Endodermal cell (in vitro differentiated cells): ENCODE data around the gene CACNA2D2. TPM values are rescaled to one million over a fixed set of nuclear protein-coding genes. Genes with fewer than 3 reads are reported as not detected.
A peak's percentile ranks its signal among the peaks of the same experiment; 100 is the strongest.

Source experiments
- DNase-seq: peaks from one replicate; pipeline ENCODE4 v3.0.0-alpha.2; 2017
- H3K27ac ChIP-seq: 2 replicates; pipeline ENCODE4 v1.5.1; 2013; ENCODE audit warnings: mild to moderate bottlenecking, low read depth, low read length, moderate library complexity
- H3K27me3 ChIP-seq: 2 replicates; pipeline ENCODE4 v1.6.1; 2013; ENCODE audit warnings: mild to moderate bottlenecking, low read length, moderate library complexity; ENCODE audit not compliant: insufficient read depth, control insufficient read depth, poor library complexity, severe bottlenecking
- H3K36me3 ChIP-seq: 2 replicates; pipeline ENCODE4 v1.7.0; 2013; ENCODE audit warnings: mild to moderate bottlenecking, low read length, moderate library complexity; ENCODE audit not compliant: control insufficient read depth, insufficient read depth
- H3K4me1 ChIP-seq: one replicate; pipeline ENCODE4 v1.7.0; 2013; ENCODE audit warnings: low read length; ENCODE audit not compliant: control insufficient read depth, insufficient read depth
- H3K4me3 ChIP-seq: 2 replicates; pipeline ENCODE4 v1.5.1; 2013; ENCODE audit warnings: mild to moderate bottlenecking, low read length, moderate library complexity
- H3K9ac ChIP-seq: 2 replicates; pipeline ENCODE4 v1.6.1; 2013; ENCODE audit warnings: mild to moderate bottlenecking, low read length, moderate library complexity; ENCODE audit not compliant: poor library complexity, severe bottlenecking; ENCODE audit errors: extremely low read depth
- H3K9me3 ChIP-seq: 2 replicates; pipeline ENCODE4 v1.6.1; 2013; ENCODE audit warnings: mild to moderate bottlenecking, low read length, moderate library complexity; ENCODE audit not compliant: control insufficient read depth
- H3K27ac Mint-ChIP-seq: 2 replicates; pipeline ENCODE4 v1.8.0; 2020; ENCODE audit warnings: mixed read lengths
- H3K27me3 Mint-ChIP-seq: 2 replicates; pipeline ENCODE4 v1.8.0; 2021; ENCODE audit warnings: mild to moderate bottlenecking, mixed read lengths; ENCODE audit not compliant: insufficient read depth
- H3K36me3 Mint-ChIP-seq: 2 replicates; pipeline ENCODE4 v1.8.0; 2020; ENCODE audit warnings: low read depth, mixed read lengths
- H3K4me1 Mint-ChIP-seq: 2 replicates; pipeline ENCODE4 v1.8.0; 2020; ENCODE audit warnings: mixed read lengths
- H3K4me3 Mint-ChIP-seq: 2 replicates; pipeline ENCODE4 v1.8.0; 2020; ENCODE audit warnings: mild to moderate bottlenecking, moderate library complexity, mixed read lengths
- H3K9me3 Mint-ChIP-seq: 2 replicates; pipeline ENCODE4 v1.8.0; 2020; ENCODE audit warnings: mild to moderate bottlenecking, mixed read lengths
- CTCF ChIP-seq: fragments of 200-600 bp; sonication (generic); conservative IDR thresholded peaks from 2 replicates; pipeline ENCODE4 v1.5.0; 2021; ENCODE audit warnings: antibody characterized with exemption, mild to moderate bottlenecking
- WGBS, 2 experiments: methylation state at CpG; one replicate each; pipeline versions ENCODE4 v1.1.5 to v1.1.7; 2013; ENCODE audit warnings: missing lambda C conversion rate in 2 of 2, mixed read lengths in 1 of 2; ENCODE audit not compliant: insufficient coverage in 1 of 2, insufficient read length in 1 of 2; 5-methylcytosine and 5-hydroxymethylcytosine counted together
- total RNA-seq, 2 donors: library from RNA; stranded (reverse); fragmentation: NEBNext Ultra II Directional in 1 of 2; extraction: Animal tissue kit (Norgen Biotek cat#: 25700) in 1 of 2; gene quantifications; 2 replicates in 1 of 2; 3 replicates in 1 of 2; pipeline ENCODE4 v1.2.1, GENCODE V29; 2021

The CACNA2D2 gene
- total RNA-seq, 2 donors from 2014 or later: 17.6 to 20.7 TPM

GRCh38 chr3:50337175-50337861 lies 166.1 kb downstream of the CACNA2D2 start:
- Histone ChIP-seq H3K4me1 (peaks cover 10% of the 10 kb centered on the region), H3K9ac (peak overlapping the region; percentile 64), H3K27me3 (peaks cover 43% of the 10 kb centered on the region), H3K4me3 (peak overlapping the region; percentile 92), H3K36me3 (peaks cover 10% of the 10 kb centered on the region), H3K9me3 (no peaks in the 10 kb centered on the region), H3K27ac (peak overlapping the region; percentile 67)
- Mint-ChIP-seq H3K27me3 (peaks cover 41% of the 10 kb centered on the region), H3K4me3 (peak overlapping the region; percentile 80), H3K4me1 (peaks cover 10% of the 10 kb centered on the region), H3K27ac (peak overlapping the region; percentile 98), H3K36me3 (peaks cover 6% of the 10 kb centered on the region), H3K9me3 (no peaks in the 10 kb centered on the region)
- no peak for TF ChIP-seq CTCF
- 0 to 1% methylated on average over 13 to 79 of the region's 79 CpGs for WGBS, 2 experiments
- peak; percentile 100 for DNase-seq

- Mint-ChIP-seq H3K4me3 (peak overlapping the region; percentile 80), H3K9me3 (no peaks in the 10 kb centered on the region), H3K27ac (peak overlapping the region; percentile 98), H3K36me3 (peaks cover 10% of the 10 kb centered on the region), H3K27me3 (peaks cover 34% of the 10 kb centered on the region), H3K4me1 (peaks cover 10% of the 10 kb centered on the region)
- TF ChIP-seq CTCF: peak; percentile 50
- peak overlapping the region; percentile 64 for H3K9ac ChIP-seq
- peak overlapping the region; percentile 92 for H3K4me3 ChIP-seq
- WGBS, 2 experiments: 0% methylated on average over 15 to 31 of the region's 31 CpGs
- peaks cover 17% of the 10 kb centered on the region for H3K36me3 ChIP-seq
- H3K27me3 ChIP-seq: peaks cover 36% of the 10 kb centered on the region
- H3K4me1 ChIP-seq: peaks cover 10% of the 10 kb centered on the region
- no peaks in the 10 kb centered on the region for H3K9me3 ChIP-seq
- DNase-seq: no peak
- H3K27ac ChIP-seq: peak overlapping the region; percentile 67
Observed at GRCh38 chr3:50336452-50337174, 166.8 kb downstream of the CACNA2D2 start.

GRCh38 chr3:50334339-50335075 lies 168.9 kb downstream of the CACNA2D2 start:
- Mint-ChIP-seq H3K36me3 (peaks cover 28% of the 10 kb centered on the region), H3K27me3 (peaks cover 15% of the 10 kb centered on the region)
- H3K27ac ChIP-seq: no peak overlapping the region

More at GRCh38 chr3:50334339-50335075, 168.9 kb downstream of the CACNA2D2 start:
- Histone ChIP-seq H3K4me3 (peak overlapping the region; percentile 3), H3K27me3 (peaks cover 15% of the 10 kb centered on the region), H3K36me3 (peaks cover 38% of the 10 kb centered on the region), H3K9me3 (no peaks in the 10 kb centered on the region), H3K9ac (no peak overlapping the region), H3K4me1 (peaks cover 10% of the 10 kb centered on the region)
- no peak for TF ChIP-seq CTCF
- Mint-ChIP-seq H3K27ac (no peak overlapping the region), H3K9me3 (no peaks in the 10 kb centered on the region), H3K4me3 (no peak overlapping the region), H3K4me1 (peaks cover 10% of the 10 kb centered on the region)
- no peak for DNase-seq
- WGBS, 2 experiments: 93 to 100% methylated on average over 5 of the region's 5 CpGs
